Thyroid gland (tissue), 4 donors: ENCODE measurements around the gene ANXA2. TPM values are rescaled to one million over a fixed set of nuclear protein-coding genes. Genes with fewer than 3 reads are reported as not detected.

Experiments
- DNase-seq, 2 donors: peaks; one replicate each; pipeline ENCODE4 v3.0.0-alpha.2; 2019
- H3K27ac ChIP-seq, 3 donors: fragments of 200-600 bp; sonication (generic); 1 replicate in 2 of 3; 2 replicates in 1 of 3; pipeline ENCODE4 v1.5.1; 2016 to 2019; ENCODE audit warnings: mild to moderate bottlenecking in 1 of 3, moderate library complexity in 1 of 3
- H3K27me3 ChIP-seq: fragments of 200-600 bp; sonication (generic); one replicate; pipeline ENCODE4 v1.5.1; 2019
- H3K36me3 ChIP-seq, 2 donors: fragments of 200-600 bp; sonication (generic); one replicate each; pipeline ENCODE4 v1.5.1; 2016 to 2019
- H3K4me1 ChIP-seq, 2 donors: fragments of 200-600 bp; sonication (generic); one replicate each; pipeline ENCODE4 v1.5.1; 2017 to 2019
- H3K4me3 ChIP-seq, 3 donors: fragments of 200-600 bp; sonication (generic); replicated peaks in 1 of 3; 1 replicate in 2 of 3; 2 replicates in 1 of 3; pipeline ENCODE4 v1.5.1; 2016; ENCODE audit warnings: mild to moderate bottlenecking in 1 of 3
- H3K9me3 ChIP-seq: fragments of 200-600 bp; sonication (generic); one replicate; pipeline ENCODE4 v1.5.1; 2017
- CTCF ChIP-seq, 6 experiments: fragments of 200-600 bp in 3 of 6; fragments of 450-650 bp in 3 of 6; sonication (generic) in 3 of 6; IDR thresholded peaks; one replicate each; pipeline ENCODE4 v1.5.1; 2016 to 2019; ENCODE audit warnings: antibody characterized with exemption in 6 of 6, mild to moderate bottlenecking in 2 of 6, inconsistent platforms in 1 of 6, moderate library complexity in 1 of 6
- POLR2A ChIP-seq, 2 donors: fragments of 450-650 bp; IDR thresholded peaks; one replicate each; pipeline ENCODE4 v1.6.1; 2017; ENCODE audit warnings: antibody characterized with exemption in 2 of 2, mild to moderate bottlenecking in 2 of 2, moderate library complexity in 1 of 2
- WGBS, 2 donors: methylation state at CpG; one replicate each; pipeline ENCODE4 v1.1.5; 2017; 5-methylcytosine and 5-hydroxymethylcytosine counted together
- intact Hi-C: fragments of 100-400 bp; cut with DNase I; formaldehyde crosslinking; loops from one replicate; pipeline ENCODE4 v1.15.1; 2023
- total RNA-seq, 4 donors: library from RNA; depleted of rRNA; stranded (reverse); fragments of >200 nt; gene quantifications; one replicate each; pipeline ENCODE4 v1.2.3, GENCODE V29; 2016

The ANXA2 gene
- total RNA-seq, 4 donors from 2014 or later, result 436 to 796 (median 612) TPM

GRCh38 chr15:60326343-60326742, 71.4 kb downstream of the ANXA2 start:
- no peak for DNase-seq
- Histone ChIP-seq H3K4me1 (no peaks in the 10 kb centered on the region), H3K27me3 (no peaks in the 10 kb centered on the region), H3K36me3 (no peaks in the 10 kb centered on the region), H3K27ac (no peak overlapping the region), H3K4me3 (no peak overlapping the region), H3K9me3 (no peaks in the 10 kb centered on the region)
- TF ChIP-seq CTCF (IDR thresholded peaks at IDR 0.05) (no peak), POLR2A (IDR thresholded peaks at IDR 0.05) (no peak)
- intact Hi-C loops, result loop anchor here (5.0 to 10.0 kb wide), 2 partner anchors 409 to 602 kb away; no protein-coding TSS in a partner anchor
- 21 to 30% methylated on average over 6 of the region's 6 CpGs for WGBS, 2 donors

GRCh38 chr15:60325905-60326304, 71.9 kb downstream of the ANXA2 start:
- intact Hi-C loops, result loop anchor here (5.0 to 10.0 kb wide), 2 partner anchors 409 to 601 kb away; no protein-coding TSS in a partner anchor
- 71 to 74% methylated on average over 6 of the region's 6 CpGs for WGBS, 2 donors
- H3K27me3 ChIP-seq, result no peaks in the 10 kb centered on the region
- H3K36me3 ChIP-seq, result no peaks in the 10 kb centered on the region
- TF ChIP-seq POLR2A (IDR thresholded peaks at IDR 0.05), result no peak
- no peak for TF ChIP-seq CTCF (IDR thresholded peaks at IDR 0.05)
- H3K4me3 ChIP-seq, result no peak overlapping the region
- no peak for DNase-seq
- H3K4me1 ChIP-seq, result no peaks in the 10 kb centered on the region
- H3K9me3 ChIP-seq, result no peaks in the 10 kb centered on the region
- no peak overlapping the region for H3K27ac ChIP-seq

- no peaks in the 10 kb centered on the region for H3K36me3 ChIP-seq
- no peaks in the 10 kb centered on the region for H3K27me3 ChIP-seq
- no peak overlapping the region for H3K4me3 ChIP-seq
- H3K27ac ChIP-seq, result no peak overlapping the region
- H3K4me1 ChIP-seq, result no peaks in the 10 kb centered on the region
- no peaks in the 10 kb centered on the region for H3K9me3 ChIP-seq
- 52 to 59% methylated on average over 10 of the region's 10 CpGs for WGBS, 2 donors
- no peak for DNase-seq
- intact Hi-C loops, result loop anchor here (5.0 to 10.0 kb wide), 2 partner anchors 408 to 600 kb away; no protein-coding TSS in a partner anchor
- no peak for TF ChIP-seq CTCF (IDR thresholded peaks at IDR 0.05)
- no peak for TF ChIP-seq POLR2A (IDR thresholded peaks at IDR 0.05)
Observed at GRCh38 chr15:60324706-60325438, 72.9 kb downstream of the ANXA2 start.

GRCh38 chr15:60323322-60323721, 74.5 kb downstream of the ANXA2 start:
- WGBS, 2 donors, result 76 to 81% methylated on average over 5 of the region's 5 CpGs
- no peak for DNase-seq
- H3K27ac ChIP-seq, result no peak overlapping the region
- no peak overlapping the region for H3K4me3 ChIP-seq
- no peaks in the 10 kb centered on the region for H3K36me3 ChIP-seq
- H3K27me3 ChIP-seq, result no peaks in the 10 kb centered on the region
- no peaks in the 10 kb centered on the region for H3K9me3 ChIP-seq
- intact Hi-C loops, result loop anchor here (10.0 kb wide), 1 partner anchor 599 kb away; no protein-coding TSS in a partner anchor
- TF ChIP-seq POLR2A (IDR thresholded peaks at IDR 0.05) (no peak), CTCF (IDR thresholded peaks at IDR 0.05) (no peak)
- H3K4me1 ChIP-seq, result no peaks in the 10 kb centered on the region

- H3K4me1 ChIP-seq, result no peaks in the 10 kb centered on the region
- no peaks in the 10 kb centered on the region for H3K36me3 ChIP-seq
- no peaks in the 10 kb centered on the region for H3K9me3 ChIP-seq
- TF ChIP-seq POLR2A (IDR thresholded peaks at IDR 0.05) (no peak), CTCF (IDR thresholded peaks at IDR 0.05) (no peak)
- H3K27me3 ChIP-seq, result no peaks in the 10 kb centered on the region
- WGBS, 2 donors, result 88 to 94% methylated on average over 4 of the region's 4 CpGs
- no peak overlapping the region for H3K27ac ChIP-seq
- no peak for DNase-seq
- H3K4me3 ChIP-seq, result no peak overlapping the region
- intact Hi-C loops, result loop anchor here (10.0 kb wide), 1 partner anchor 596 kb away; no protein-coding TSS in a partner anchor
Observed at GRCh38 chr15:60320365-60320764, 77.4 kb downstream of the ANXA2 start.
